ENCODE measurements around the gene MAPKAP1.

Gene MAPKAP1

GRCh38 chr9:125532412-125532811 lies 174.6 kb downstream of the MAPKAP1 start:
- Histone ChIP-seq H3K79me2 (no peaks in the 10 kb centered on the region), H3K4me3 (ENCODE audit: low read depth, low read length) (no peak overlapping the region), H2AFZ (no peak overlapping the region)

GRCh38 chr9:125529589-125530515 lies 177.2 kb downstream of the MAPKAP1 start:
- Histone ChIP-seq H3K9ac (no peak overlapping the region), H3K4me2 (ENCODE audit: low read length) (no peak overlapping the region), H3K27ac (no peak overlapping the region), H3K4me3 (ENCODE audit: low read depth, low read length) (no peak overlapping the region), H3K27me3 (ENCODE audit: control insufficient read depth, insufficient read depth, low read length) (no peaks in the 10 kb centered on the region), H3K9me3 (ENCODE audit: control insufficient read depth, low read length) (no peaks in the 10 kb centered on the region), H3K79me2 (no peaks in the 10 kb centered on the region), H3K36me3 (ENCODE audit: control insufficient read depth, insufficient read depth, low read length) (no peaks in the 10 kb centered on the region), H2AFZ (no peak overlapping the region), H3K4me1 (no peaks in the 10 kb centered on the region)
- TF ChIP-seq CTCF (IDR thresholded peaks at IDR 0.05), result no peak

More at GRCh38 chr9:125532412-125532811, 174.6 kb downstream of the MAPKAP1 start:
- Histone ChIP-seq H3K4me2 (ENCODE audit: low read length) (no peak overlapping the region), H3K27me3 (ENCODE audit: control insufficient read depth, insufficient read depth, low read length) (no peaks in the 10 kb centered on the region), H3K27ac (no peak overlapping the region), H3K9ac (no peak overlapping the region), H3K9me3 (ENCODE audit: control insufficient read depth, low read length) (no peaks in the 10 kb centered on the region), H3K36me3 (ENCODE audit: control insufficient read depth, insufficient read depth, low read length) (no peaks in the 10 kb centered on the region), H3K4me1 (peaks cover 2% of the 10 kb centered on the region)
- no peak for TF ChIP-seq CTCF (IDR thresholded peaks at IDR 0.05)

- Histone ChIP-seq H3K9me3 (ENCODE audit: control insufficient read depth, low read length) (no peaks in the 10 kb centered on the region), H3K4me3 (ENCODE audit: low read depth, low read length) (no peak overlapping the region), H3K36me3 (ENCODE audit: control insufficient read depth, insufficient read depth, low read length) (no peaks in the 10 kb centered on the region), H2AFZ (no peak overlapping the region), H3K9ac (no peak overlapping the region), H3K4me2 (ENCODE audit: low read length) (no peak overlapping the region), H3K4me1 (no peaks in the 10 kb centered on the region), H3K79me2 (no peaks in the 10 kb centered on the region), H3K27me3 (ENCODE audit: control insufficient read depth, insufficient read depth, low read length) (no peaks in the 10 kb centered on the region), H3K27ac (no peak overlapping the region)
- TF ChIP-seq CTCF (IDR thresholded peaks at IDR 0.05), result no peak
These were observed 177.9 kb downstream of the MAPKAP1 start for GRCh38 chr9:125529107-125529506.

GRCh38 chr9:125527471-125528002 lies 179.5 kb downstream of the MAPKAP1 start:
- no peaks in the 10 kb centered on the region for H3K27me3 ChIP-seq (ENCODE audit: control insufficient read depth, insufficient read depth, low read length)
- no peak overlapping the region for H3K27ac ChIP-seq
- H3K9me3 ChIP-seq (ENCODE audit: control insufficient read depth, low read length), result no peaks in the 10 kb centered on the region
- H3K79me2 ChIP-seq, result no peaks in the 10 kb centered on the region
- H2AFZ ChIP-seq, result no peak overlapping the region
- no peak overlapping the region for H3K4me2 ChIP-seq (ENCODE audit: low read length)
- H3K9ac ChIP-seq, result no peak overlapping the region
- no peak overlapping the region for H3K4me3 ChIP-seq (ENCODE audit: low read depth, low read length)
- H3K36me3 ChIP-seq (ENCODE audit: control insufficient read depth, insufficient read depth, low read length), result no peaks in the 10 kb centered on the region
- no peak for TF ChIP-seq CTCF (IDR thresholded peaks at IDR 0.05)
- no peaks in the 10 kb centered on the region for H3K4me1 ChIP-seq

Measured in parathyroid adenoma (tissue), 2 donors.